Vagina (tissue), 2 donors: ENCODE data around the gene LHPP.

Experiments used
- POLR2A ChIP-seq, 2 donors: fragments of 450-650 bp; IDR thresholded peaks; one replicate each; pipeline ENCODE4 v1.6.1; 2017; ENCODE audit warnings: antibody characterized with exemption in 2 of 2, mild to moderate bottlenecking in 2 of 2, moderate library complexity in 2 of 2
- POLR2AphosphoS5 ChIP-seq, 2 donors: sonication (generic); formaldehyde crosslinking; IDR thresholded peaks; one replicate each; pipeline ENCODE4 v1.9.0; 2017; ENCODE audit warnings: antibody characterized with exemption in 2 of 2, mild to moderate bottlenecking in 2 of 2, low read depth in 1 of 2; ENCODE audit not compliant: insufficient read depth in 1 of 2
- TF ChIP-seq, protein P1 (sequence below), 3 experiments: fragments of 450-650 bp in 2 of 3; fragments of 200-600 bp in 1 of 3; sonication (generic) in 1 of 3; IDR thresholded peaks; one replicate each; pipeline ENCODE4 v1.5.1; 2017 to 2019; ENCODE audit warnings: antibody characterized with exemption in 3 of 3, mild to moderate bottlenecking in 2 of 3, moderate library complexity in 2 of 3

DNA sequence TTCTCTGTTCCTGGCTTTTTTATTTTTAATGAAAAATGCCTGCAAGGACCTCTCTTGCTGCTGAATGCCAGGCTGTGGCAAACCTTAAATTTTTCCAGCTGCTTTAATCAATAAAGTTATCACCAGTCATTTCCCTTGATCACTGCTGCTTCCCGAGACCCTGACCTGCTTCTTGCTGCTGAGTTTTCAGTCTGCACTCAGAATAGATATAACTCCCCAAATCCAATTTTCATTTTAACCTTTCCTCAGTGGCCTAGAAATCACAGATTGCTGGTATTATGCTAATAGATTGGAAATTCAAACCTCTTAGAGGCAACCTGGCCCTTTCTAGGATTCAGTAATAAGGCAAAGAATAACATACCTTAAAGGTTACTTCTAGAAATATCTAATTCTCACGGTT, 43.7 kb downstream of the LHPP start:
- TF ChIP-seq, protein P1, sequence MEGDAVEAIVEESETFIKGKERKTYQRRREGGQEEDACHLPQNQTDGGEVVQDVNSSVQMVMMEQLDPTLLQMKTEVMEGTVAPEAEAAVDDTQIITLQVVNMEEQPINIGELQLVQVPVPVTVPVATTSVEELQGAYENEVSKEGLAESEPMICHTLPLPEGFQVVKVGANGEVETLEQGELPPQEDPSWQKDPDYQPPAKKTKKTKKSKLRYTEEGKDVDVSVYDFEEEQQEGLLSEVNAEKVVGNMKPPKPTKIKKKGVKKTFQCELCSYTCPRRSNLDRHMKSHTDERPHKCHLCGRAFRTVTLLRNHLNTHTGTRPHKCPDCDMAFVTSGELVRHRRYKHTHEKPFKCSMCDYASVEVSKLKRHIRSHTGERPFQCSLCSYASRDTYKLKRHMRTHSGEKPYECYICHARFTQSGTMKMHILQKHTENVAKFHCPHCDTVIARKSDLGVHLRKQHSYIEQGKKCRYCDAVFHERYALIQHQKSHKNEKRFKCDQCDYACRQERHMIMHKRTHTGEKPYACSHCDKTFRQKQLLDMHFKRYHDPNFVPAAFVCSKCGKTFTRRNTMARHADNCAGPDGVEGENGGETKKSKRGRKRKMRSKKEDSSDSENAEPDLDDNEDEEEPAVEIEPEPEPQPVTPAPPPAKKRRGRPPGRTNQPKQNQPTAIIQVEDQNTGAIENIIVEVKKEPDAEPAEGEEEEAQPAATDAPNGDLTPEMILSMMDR (IDR thresholded peaks at IDR 0.05), result no peak
- no peak for TF ChIP-seq POLR2A (IDR thresholded peaks at IDR 0.05)
- TF ChIP-seq POLR2AphosphoS5 (IDR thresholded peaks at IDR 0.05; ENCODE audit: insufficient read depth in 1 of 2, low read depth in 1 of 2), result no peak
